Measurements from ENCODE around the gene NOTCH3.

Gene NOTCH3

DNA sequence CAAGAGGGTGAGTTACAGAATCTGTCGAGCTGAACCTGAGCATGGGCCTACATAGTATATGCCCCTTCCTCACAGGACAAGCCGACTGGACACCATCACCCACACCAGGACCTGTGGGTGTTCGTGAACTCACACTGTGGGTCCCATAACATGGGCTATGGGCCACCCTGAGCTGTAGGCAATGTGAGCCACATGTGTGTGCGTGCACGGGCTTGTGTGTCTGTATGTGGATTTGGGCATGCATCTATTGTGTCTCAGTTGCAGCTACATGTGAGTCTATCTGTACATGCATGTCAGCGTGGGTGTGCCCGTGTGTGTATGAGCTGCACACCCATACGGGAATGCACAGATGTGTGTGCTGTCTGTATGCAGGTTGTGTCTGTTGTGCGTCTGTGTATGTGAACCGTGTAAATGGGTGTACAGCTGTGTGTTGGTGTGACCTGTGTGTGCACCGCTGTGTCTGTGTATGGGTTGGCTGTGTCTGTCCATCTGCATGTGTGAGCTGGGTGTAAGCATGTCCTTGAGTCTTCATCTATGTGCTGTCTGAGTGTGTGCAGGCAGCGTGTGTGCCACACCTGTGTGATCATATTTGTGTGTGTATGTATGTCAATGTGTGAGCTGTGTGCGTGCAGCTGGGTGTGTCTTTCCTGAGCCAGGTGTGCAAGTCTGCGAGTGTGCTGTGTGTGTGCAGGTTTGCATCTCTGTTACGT lies 1.7 kb downstream of the NOTCH3 start:
- Histone ChIP-seq H3K4me2 (ENCODE audit: low read depth, low read length) (no peak overlapping the region), H3K9me3 (replicated peaks; ENCODE audit: insufficient read depth, low read length) (no peaks in the 10 kb centered on the region), H2AFZ (ENCODE audit: low read length) (no peak overlapping the region), H3K27me3 (replicated peaks; ENCODE audit: insufficient read depth, low read length) (peaks cover 58% of the 10 kb centered on the region), H3K36me3 (replicated peaks; ENCODE audit: insufficient read depth, low read length) (no peaks in the 10 kb centered on the region), H3K9ac (ENCODE audit: low read length) (no peak overlapping the region), H3K4me1 (ENCODE audit: low read length) (no peaks in the 10 kb centered on the region), H3F3A (ENCODE audit: insufficient read depth, low read length) (no peaks in the 10 kb centered on the region), H3K4me3 (ENCODE audit: low read length) (no peak overlapping the region), H3K27ac (ENCODE audit: low read length) (no peak overlapping the region), H4K20me1 (ENCODE audit: insufficient read depth, low read length) (no peaks in the 10 kb centered on the region), H3K9me2 (replicated peaks; ENCODE audit: insufficient read depth, low read length) (no peaks in the 10 kb centered on the region), H3K79me2 (ENCODE audit: low read length) (no peaks in the 10 kb centered on the region)
- TF ChIP-seq EZH2 (optimal IDR thresholded peaks at IDR 0.05; ENCODE audit: low read depth, low read length) (no peak), EZH2phosphoT487 (IDR thresholded peaks at IDR 0.05; ENCODE audit: low read length) (no peak)
- TF ChIP-seq, protein P1, sequence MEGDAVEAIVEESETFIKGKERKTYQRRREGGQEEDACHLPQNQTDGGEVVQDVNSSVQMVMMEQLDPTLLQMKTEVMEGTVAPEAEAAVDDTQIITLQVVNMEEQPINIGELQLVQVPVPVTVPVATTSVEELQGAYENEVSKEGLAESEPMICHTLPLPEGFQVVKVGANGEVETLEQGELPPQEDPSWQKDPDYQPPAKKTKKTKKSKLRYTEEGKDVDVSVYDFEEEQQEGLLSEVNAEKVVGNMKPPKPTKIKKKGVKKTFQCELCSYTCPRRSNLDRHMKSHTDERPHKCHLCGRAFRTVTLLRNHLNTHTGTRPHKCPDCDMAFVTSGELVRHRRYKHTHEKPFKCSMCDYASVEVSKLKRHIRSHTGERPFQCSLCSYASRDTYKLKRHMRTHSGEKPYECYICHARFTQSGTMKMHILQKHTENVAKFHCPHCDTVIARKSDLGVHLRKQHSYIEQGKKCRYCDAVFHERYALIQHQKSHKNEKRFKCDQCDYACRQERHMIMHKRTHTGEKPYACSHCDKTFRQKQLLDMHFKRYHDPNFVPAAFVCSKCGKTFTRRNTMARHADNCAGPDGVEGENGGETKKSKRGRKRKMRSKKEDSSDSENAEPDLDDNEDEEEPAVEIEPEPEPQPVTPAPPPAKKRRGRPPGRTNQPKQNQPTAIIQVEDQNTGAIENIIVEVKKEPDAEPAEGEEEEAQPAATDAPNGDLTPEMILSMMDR (IDR thresholded peaks at IDR 0.05; ENCODE audit: low read length) = no peak
- DNase-seq = no peak

DNA sequence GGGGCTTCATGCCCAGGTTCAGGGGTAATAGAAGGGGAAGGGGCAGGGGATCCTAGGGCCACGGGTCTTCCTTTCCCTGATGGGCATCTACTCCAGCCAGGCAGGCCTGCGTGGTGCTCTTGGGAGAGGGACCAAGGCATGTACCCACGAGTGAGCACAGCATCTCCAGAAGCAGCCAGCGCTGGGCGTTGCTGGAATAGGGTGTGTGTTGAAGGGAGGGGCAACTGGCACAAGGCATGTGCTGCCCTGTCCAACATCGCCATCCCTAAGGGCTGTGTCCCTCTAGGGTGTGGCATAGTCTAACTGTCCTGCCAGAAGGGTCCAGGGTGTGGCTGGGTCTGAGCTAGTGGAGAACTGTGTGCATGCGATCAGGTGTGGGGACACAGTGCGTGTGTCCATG lies 2.9 kb downstream of the NOTCH3 start:
- H3K9me2 ChIP-seq (replicated peaks; ENCODE audit: insufficient read depth, low read length) = no peaks in the 10 kb centered on the region
- H3K4me2 ChIP-seq (ENCODE audit: low read depth, low read length) = no peak overlapping the region
- no peak overlapping the region for H3K4me3 ChIP-seq (ENCODE audit: low read length)

DNA sequence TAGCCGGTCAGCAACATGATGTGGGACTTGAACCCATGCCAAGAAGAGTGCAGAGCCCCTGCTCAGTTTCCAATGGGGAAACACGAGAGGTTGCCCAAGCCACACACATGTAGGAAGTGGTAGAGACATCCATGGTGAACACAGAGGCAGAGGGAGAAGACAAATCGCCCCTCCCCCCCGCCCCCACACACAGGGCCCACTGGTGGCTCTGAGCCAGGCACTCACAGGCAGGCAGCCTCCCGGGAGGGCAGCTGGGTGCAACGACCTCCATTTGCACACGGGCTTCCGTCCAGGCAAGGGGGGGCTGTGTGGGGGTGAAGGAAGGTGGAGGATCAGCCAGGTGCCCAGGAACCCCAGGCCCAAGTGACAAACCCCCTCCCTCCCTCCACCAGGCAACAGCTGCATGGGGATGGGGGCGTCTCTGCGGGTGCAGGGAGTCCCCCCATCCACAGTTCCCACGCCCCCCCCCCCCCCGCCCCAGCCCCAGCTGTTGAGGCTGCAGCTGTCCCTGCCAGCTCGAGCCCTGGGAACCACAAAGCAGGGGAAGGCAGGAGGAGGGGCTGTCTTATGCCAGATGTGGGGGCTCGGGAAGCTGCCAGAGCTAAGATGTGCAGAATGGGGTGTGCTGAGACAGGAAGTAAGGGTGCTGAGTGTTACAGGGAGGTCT lies 3.4 kb downstream of the NOTCH3 start:
- H3K9ac ChIP-seq (ENCODE audit: low read length) = no peak overlapping the region

More for the DNA sequence above, 2.9 kb downstream of the NOTCH3 start:
- Histone ChIP-seq H4K20me1 (ENCODE audit: insufficient read depth, low read length) (no peaks in the 10 kb centered on the region), H3K27me3 (replicated peaks; ENCODE audit: insufficient read depth, low read length) (peaks cover 64% of the 10 kb centered on the region), H3K27ac (ENCODE audit: low read length) (no peak overlapping the region), H3K36me3 (replicated peaks; ENCODE audit: insufficient read depth, low read length) (no peaks in the 10 kb centered on the region), H3K79me2 (ENCODE audit: low read length) (no peaks in the 10 kb centered on the region), H2AFZ (ENCODE audit: low read length) (no peak overlapping the region), H3K9ac (ENCODE audit: low read length) (no peak overlapping the region), H3F3A (ENCODE audit: insufficient read depth, low read length) (no peaks in the 10 kb centered on the region), H3K9me3 (replicated peaks; ENCODE audit: insufficient read depth, low read length) (no peaks in the 10 kb centered on the region), H3K4me1 (ENCODE audit: low read length) (no peaks in the 10 kb centered on the region)
- TF ChIP-seq EZH2phosphoT487 (IDR thresholded peaks at IDR 0.05; ENCODE audit: low read length) (no peak), EZH2 (optimal IDR thresholded peaks at IDR 0.05; ENCODE audit: low read depth, low read length) (no peak)
- TF ChIP-seq, protein P1 (IDR thresholded peaks at IDR 0.05; ENCODE audit: low read length) = no peak
- no peak for DNase-seq

More for the DNA sequence above, 3.4 kb downstream of the NOTCH3 start:
- Histone ChIP-seq H3K9me2 (replicated peaks; ENCODE audit: insufficient read depth, low read length) (no peaks in the 10 kb centered on the region), H3K27me3 (replicated peaks; ENCODE audit: insufficient read depth, low read length) (peaks cover 64% of the 10 kb centered on the region), H3K4me3 (ENCODE audit: low read length) (no peak overlapping the region), H3F3A (ENCODE audit: insufficient read depth, low read length) (no peaks in the 10 kb centered on the region), H3K27ac (ENCODE audit: low read length) (no peak overlapping the region), H2AFZ (ENCODE audit: low read length) (no peak overlapping the region), H3K79me2 (ENCODE audit: low read length) (no peaks in the 10 kb centered on the region), H3K9me3 (replicated peaks; ENCODE audit: insufficient read depth, low read length) (no peaks in the 10 kb centered on the region), H3K4me1 (ENCODE audit: low read length) (no peaks in the 10 kb centered on the region), H3K36me3 (replicated peaks; ENCODE audit: insufficient read depth, low read length) (no peaks in the 10 kb centered on the region), H4K20me1 (ENCODE audit: insufficient read depth, low read length) (no peaks in the 10 kb centered on the region), H3K4me2 (ENCODE audit: low read depth, low read length) (no peak overlapping the region)
- no peak for DNase-seq
- TF ChIP-seq EZH2phosphoT487 (IDR thresholded peaks at IDR 0.05; ENCODE audit: low read length) (no peak), EZH2 (optimal IDR thresholded peaks at IDR 0.05; ENCODE audit: low read depth, low read length) (no peak)
- TF ChIP-seq, protein P1 (IDR thresholded peaks at IDR 0.05; ENCODE audit: low read length) = no peak

Measured in MM.1S (cell line).